Effector memory CD4-positive, alpha-beta T cell (primary cell): ENCODE results near the gene KNOP1.
A peak's percentile ranks its signal among the peaks of the same experiment; 100 is the strongest.

Experiments used
- DNase-seq, 3 donors: peaks; one replicate each; pipeline ENCODE4 v3.0.0-alpha.2; 2020
- H3K27ac ChIP-seq: 2 replicates; pipeline ENCODE4 v1.7.0; 2013; ENCODE audit warnings: mild to moderate bottlenecking, low read length, moderate library complexity; ENCODE audit not compliant: insufficient read depth, poor library complexity, severe bottlenecking
- H3K27me3 ChIP-seq: replicated peaks from 2 replicates; pipeline ENCODE4 v1.7.0; 2013; ENCODE audit warnings: mild to moderate bottlenecking, low read length; ENCODE audit not compliant: insufficient read depth, control insufficient read depth, poor library complexity, severe bottlenecking
- H3K36me3 ChIP-seq: 2 replicates; pipeline ENCODE4 v1.7.0; 2013; ENCODE audit warnings: mild to moderate bottlenecking, low read length, moderate library complexity; ENCODE audit not compliant: control insufficient read depth, insufficient read depth
- H3K4me1 ChIP-seq: 2 replicates; pipeline ENCODE4 v1.7.0; 2013; ENCODE audit warnings: low read length, mild to moderate bottlenecking; ENCODE audit not compliant: control insufficient read depth, insufficient read depth, poor library complexity, severe bottlenecking
- H3K4me3 ChIP-seq: 2 replicates; pipeline ENCODE4 v1.7.0; 2013; ENCODE audit warnings: low read length, low read depth, mild to moderate bottlenecking; ENCODE audit not compliant: insufficient read depth, poor library complexity, severe bottlenecking
- H3K9me3 ChIP-seq: 2 replicates; pipeline ENCODE4 v1.7.0; 2013; ENCODE audit warnings: mild to moderate bottlenecking, low read length, moderate library complexity; ENCODE audit not compliant: control insufficient read depth

The KNOP1 gene

GRCh38 chr16:19698480-19699465 is 19.3 kb downstream of the KNOP1 start:
- H3K27me3 ChIP-seq: no peaks in the 10 kb centered on the region

GRCh38 chr16:19697756-19698318 is 20.2 kb downstream of the KNOP1 start:
- H3K27ac ChIP-seq: no peak overlapping the region
- no peak for DNase-seq
- H3K36me3 ChIP-seq: no peaks in the 10 kb centered on the region

More at GRCh38 chr16:19698480-19699465, 19.3 kb downstream of the KNOP1 start:
- Histone ChIP-seq H3K4me1 (peaks cover 37% of the 10 kb centered on the region), H3K9me3 (no peaks in the 10 kb centered on the region), H3K27ac (no peak overlapping the region), H3K4me3 (no peak overlapping the region), H3K36me3 (peaks cover 8% of the 10 kb centered on the region)
- no peak for DNase-seq

GRCh38 chr16:19696961-19697360 is 21.1 kb downstream of the KNOP1 start:
- Histone ChIP-seq H3K36me3 (no peaks in the 10 kb centered on the region), H3K4me1 (peaks cover 37% of the 10 kb centered on the region), H3K27ac (peak overlapping the region; percentile 18), H3K27me3 (no peaks in the 10 kb centered on the region), H3K9me3 (no peaks in the 10 kb centered on the region), H3K4me3 (no peak overlapping the region)
- no peak for DNase-seq

More at GRCh38 chr16:19697756-19698318, 20.2 kb downstream of the KNOP1 start:
- Histone ChIP-seq H3K9me3 (no peaks in the 10 kb centered on the region), H3K4me1 (peaks cover 37% of the 10 kb centered on the region), H3K27me3 (no peaks in the 10 kb centered on the region), H3K4me3 (no peak overlapping the region)

- peaks cover 37% of the 10 kb centered on the region for H3K4me1 ChIP-seq
- peak; percentile 15 to 28 (median 26) for DNase-seq
- no peaks in the 10 kb centered on the region for H3K36me3 ChIP-seq
Measured at GRCh38 chr16:19696328-19696727, 21.7 kb downstream of the KNOP1 start.

GRCh38 chr16:19694989-19695388 is 23.0 kb downstream of the KNOP1 start:
- peaks cover 39% of the 10 kb centered on the region for H3K4me1 ChIP-seq
- H3K36me3 ChIP-seq: no peaks in the 10 kb centered on the region
- no peaks in the 10 kb centered on the region for H3K9me3 ChIP-seq
- no peaks in the 10 kb centered on the region for H3K27me3 ChIP-seq
- DNase-seq: no peak
- H3K27ac ChIP-seq: no peak overlapping the region
- no peak overlapping the region for H3K4me3 ChIP-seq

More at GRCh38 chr16:19696328-19696727, 21.7 kb downstream of the KNOP1 start:
- Histone ChIP-seq H3K9me3 (no peaks in the 10 kb centered on the region), H3K27ac (peak overlapping the region; percentile 18), H3K4me3 (peak overlapping the region; percentile 10), H3K27me3 (no peaks in the 10 kb centered on the region)

GRCh38 chr16:19691161-19691711 is 26.8 kb downstream of the KNOP1 start:
- peaks cover 16% of the 10 kb centered on the region for H3K36me3 ChIP-seq
- DNase-seq: no peak
- peaks cover 17% of the 10 kb centered on the region for H3K4me1 ChIP-seq

GRCh38 chr16:19690196-19690595 is 27.8 kb downstream of the KNOP1 start:
- peaks cover 16% of the 10 kb centered on the region for H3K36me3 ChIP-seq
- DNase-seq: no peak
- no peak overlapping the region for H3K27ac ChIP-seq
- no peaks in the 10 kb centered on the region for H3K27me3 ChIP-seq
- H3K4me1 ChIP-seq: peaks cover 8% of the 10 kb centered on the region
- H3K4me3 ChIP-seq: no peak overlapping the region
- no peaks in the 10 kb centered on the region for H3K9me3 ChIP-seq

More at GRCh38 chr16:19691161-19691711, 26.8 kb downstream of the KNOP1 start:
- no peaks in the 10 kb centered on the region for H3K27me3 ChIP-seq
- no peak overlapping the region for H3K4me3 ChIP-seq
- no peak overlapping the region for H3K27ac ChIP-seq
- no peaks in the 10 kb centered on the region for H3K9me3 ChIP-seq

- H3K9me3 ChIP-seq: no peaks in the 10 kb centered on the region
- H3K4me1 ChIP-seq: peaks cover 8% of the 10 kb centered on the region
- H3K27me3 ChIP-seq: no peaks in the 10 kb centered on the region
- H3K4me3 ChIP-seq: no peak overlapping the region
- peaks cover 25% of the 10 kb centered on the region for H3K36me3 ChIP-seq
- H3K27ac ChIP-seq: no peak overlapping the region
- DNase-seq: no peak
Measured at GRCh38 chr16:19689342-19689741, 28.7 kb downstream of the KNOP1 start.

- Histone ChIP-seq H3K4me1 (peaks cover 8% of the 10 kb centered on the region), H3K27ac (no peak overlapping the region), H3K4me3 (no peak overlapping the region), H3K36me3 (peaks cover 33% of the 10 kb centered on the region), H3K27me3 (no peaks in the 10 kb centered on the region), H3K9me3 (no peaks in the 10 kb centered on the region)
- DNase-seq: no peak
Measured at GRCh38 chr16:19688396-19689024, 29.5 kb downstream of the KNOP1 start.
